Subcutaneous preadipocyte (primary cell): ENCODE results near the gene ZNF787. TPM values are rescaled to one million over a fixed set of nuclear protein-coding genes. Genes with fewer than 3 reads are reported as not detected.

ENCODE experiments used
- small RNA-seq: library from RNA; depleted of rRNA; stranded (forward); fragments of <200 nt; gene quantifications from one replicate; pipeline ENCODE3, GENCODE V24; 2012
- total RNA-seq: library from RNA; depleted of rRNA; stranded (reverse); fragments of >200 nt; gene quantifications from 2 replicates; pipeline ENCODE4 v1.2.3, GENCODE V29; 2012

ZNF787 gene
- 26.5 and 39.7 TPM in 2 replicates for total RNA-seq

DNA sequence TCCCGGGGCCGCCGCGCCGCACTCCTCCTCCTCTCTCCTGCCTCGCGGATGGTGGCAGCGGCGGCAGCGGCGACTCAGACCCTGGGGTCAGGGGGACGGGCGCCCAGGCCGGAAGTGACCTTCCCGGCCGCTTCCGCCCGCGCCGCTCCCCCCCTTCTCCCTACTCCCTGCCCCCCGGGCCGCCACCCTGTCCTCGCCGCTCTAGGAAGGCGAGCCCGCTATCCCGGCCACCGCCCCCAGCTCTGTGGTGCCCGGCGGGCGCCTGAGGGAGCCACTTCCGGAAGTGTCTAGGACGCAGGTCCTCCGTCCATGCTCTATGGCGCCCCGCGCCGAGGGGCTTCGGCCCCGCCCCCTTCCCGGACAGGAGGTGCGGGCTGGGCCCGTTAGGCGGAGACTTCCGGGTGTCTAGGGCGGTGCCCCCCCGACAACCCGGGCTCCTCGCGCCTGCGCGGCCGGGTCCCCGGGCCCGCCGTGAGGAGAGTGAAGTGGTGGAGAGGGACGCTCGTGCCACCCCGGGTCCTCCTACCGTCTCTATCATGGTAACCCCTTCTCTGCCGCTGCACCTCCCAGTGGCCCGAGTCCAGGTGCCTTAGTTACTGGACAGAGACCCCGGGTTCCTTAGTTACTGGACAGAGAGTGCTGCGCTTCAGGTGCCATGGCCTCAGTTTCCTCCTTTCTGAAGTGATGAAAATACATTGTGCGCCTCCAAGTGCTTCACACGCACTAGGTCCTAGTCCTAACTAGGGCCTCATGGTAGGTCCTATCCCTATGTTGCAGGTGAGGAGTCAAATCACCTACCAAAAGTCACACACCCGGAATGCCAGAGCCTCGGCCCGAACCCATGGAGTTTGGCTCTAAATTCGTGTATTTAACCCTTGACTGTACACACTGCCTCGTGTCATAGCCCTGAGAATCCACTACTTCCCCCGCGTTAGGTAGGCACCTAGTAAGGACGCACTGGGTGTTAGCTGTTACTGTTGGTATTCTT, at the start of gene ZNF787:
ZNF787 (minus strand) TSS at position 116 of the 988 bp plus-strand sequence. CDS start 18,078 bp downstream, outside the sequence.

GRCh38 chr19:56140583-56141416, 19.7 kb upstream of the ZNF787 start, which contains the start of gene ZNF444:
Gene ZNF444 (plus strand): TSS chr19:56141287. CDS start chr19:56146912, 5,625 bp downstream.

Small RNAs within 50 kb of the gene (small RNA-seq; reads per million reads assigned to genes)
- not detected for gene AC024580.2
- not detected for gene RF00019

Other genes starting within 250 kb of the ZNF787 start
- not detected in 2 replicates for gene NLRP13, start 189.0 kb downstream of the ZNF787 start, total RNA-seq
- gene NLRP8, start 173.5 kb downstream of the ZNF787 start, total RNA-seq = not detected in 2 replicates
- gene NLRP5, start 134.5 kb downstream of the ZNF787 start, total RNA-seq = not detected in 2 replicates
- gene ZNF444, start 20.0 kb upstream of the ZNF787 start, total RNA-seq = 11.3 and 15.1 TPM in 2 replicates
- gene GALP, start 54.7 kb upstream of the ZNF787 start, total RNA-seq = not detected in 2 replicates
- gene ZSCAN5B, start 76.5 kb upstream of the ZNF787 start, total RNA-seq = not detected in 2 replicates
- not detected in 2 replicates for gene ZSCAN5C, start 81.0 kb upstream of the ZNF787 start, total RNA-seq
- gene EDDM13, start 151.5 kb upstream of the ZNF787 start, total RNA-seq = not detected in 2 replicates
- gene ZSCAN5A, start 193.5 kb upstream of the ZNF787 start, total RNA-seq = 5.9 and 7.0 TPM in 2 replicates